ENCODE results near the gene POMGNT1.

POMGNT1 gene

GRCh38 chr1:46221749-46222148 lies 23.5 kb upstream of the POMGNT1 start:
- TF ChIP-seq, protein P1, sequence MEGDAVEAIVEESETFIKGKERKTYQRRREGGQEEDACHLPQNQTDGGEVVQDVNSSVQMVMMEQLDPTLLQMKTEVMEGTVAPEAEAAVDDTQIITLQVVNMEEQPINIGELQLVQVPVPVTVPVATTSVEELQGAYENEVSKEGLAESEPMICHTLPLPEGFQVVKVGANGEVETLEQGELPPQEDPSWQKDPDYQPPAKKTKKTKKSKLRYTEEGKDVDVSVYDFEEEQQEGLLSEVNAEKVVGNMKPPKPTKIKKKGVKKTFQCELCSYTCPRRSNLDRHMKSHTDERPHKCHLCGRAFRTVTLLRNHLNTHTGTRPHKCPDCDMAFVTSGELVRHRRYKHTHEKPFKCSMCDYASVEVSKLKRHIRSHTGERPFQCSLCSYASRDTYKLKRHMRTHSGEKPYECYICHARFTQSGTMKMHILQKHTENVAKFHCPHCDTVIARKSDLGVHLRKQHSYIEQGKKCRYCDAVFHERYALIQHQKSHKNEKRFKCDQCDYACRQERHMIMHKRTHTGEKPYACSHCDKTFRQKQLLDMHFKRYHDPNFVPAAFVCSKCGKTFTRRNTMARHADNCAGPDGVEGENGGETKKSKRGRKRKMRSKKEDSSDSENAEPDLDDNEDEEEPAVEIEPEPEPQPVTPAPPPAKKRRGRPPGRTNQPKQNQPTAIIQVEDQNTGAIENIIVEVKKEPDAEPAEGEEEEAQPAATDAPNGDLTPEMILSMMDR (IDR thresholded peaks at IDR 0.05; ENCODE audit: low read depth, low read length, missing control alignments), result no peak
- H3K36me3 ChIP-seq (replicated peaks), result no peaks in the 10 kb centered on the region
- H3K27ac ChIP-seq, result no peak overlapping the region
- in situ Hi-C loops (cut with HindIII; ENCODE audit: low pct_ligation_motif_present, low sequenced_read_pairs), result no loop called here
- H3K27me3 ChIP-seq (replicated peaks), result no peaks in the 10 kb centered on the region
- H3K4me3 ChIP-seq (ENCODE audit: low read depth, low read length), result no peak overlapping the region
- no peak for DNase-seq

DNA sequence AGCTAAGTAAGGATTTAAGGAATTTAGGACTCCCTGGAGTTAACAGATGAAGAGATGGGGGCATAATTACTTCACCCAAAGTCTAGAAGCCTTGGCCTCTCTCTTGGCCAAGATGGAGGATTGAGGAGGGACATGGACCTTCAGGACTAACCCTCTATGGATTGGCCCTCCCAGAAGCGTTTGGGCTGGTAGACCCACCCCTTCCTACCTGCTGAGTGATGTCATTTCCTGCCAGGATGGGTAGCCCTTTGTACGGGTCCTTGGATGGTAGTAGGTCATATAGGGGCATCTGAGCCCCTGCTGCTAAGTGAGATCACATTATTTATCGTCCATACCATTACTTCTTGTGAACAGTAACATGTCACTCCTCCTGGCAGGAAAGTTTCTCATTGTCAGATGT lies 22.6 kb upstream of the POMGNT1 start:
- Histone ChIP-seq H3K27me3 (replicated peaks) (no peaks in the 10 kb centered on the region), H3K36me3 (replicated peaks) (no peaks in the 10 kb centered on the region), H3K4me3 (ENCODE audit: low read depth, low read length) (no peak overlapping the region), H3K27ac (no peak overlapping the region)
- no peak for DNase-seq
- in situ Hi-C loops (cut with HindIII; ENCODE audit: low pct_ligation_motif_present, low sequenced_read_pairs), result no loop called here
- TF ChIP-seq, protein P1 (IDR thresholded peaks at IDR 0.05; ENCODE audit: low read depth, low read length, missing control alignments), result no peak

- no peak for DNase-seq
- Histone ChIP-seq H3K27me3 (replicated peaks) (no peaks in the 10 kb centered on the region), H3K36me3 (replicated peaks) (no peaks in the 10 kb centered on the region), H3K4me3 (ENCODE audit: low read depth, low read length) (no peak overlapping the region), H3K27ac (no peak overlapping the region)
- TF ChIP-seq, protein P1 (IDR thresholded peaks at IDR 0.05; ENCODE audit: low read depth, low read length, missing control alignments), result no peak
- in situ Hi-C loops (cut with HindIII; ENCODE audit: low pct_ligation_motif_present, low sequenced_read_pairs), result no loop called here
These were observed 21.6 kb upstream of the POMGNT1 start for GRCh38 chr1:46219551-46220520.

- DNase-seq, result no peak
- Histone ChIP-seq H3K36me3 (replicated peaks) (no peaks in the 10 kb centered on the region), H3K27ac (no peak overlapping the region), H3K4me3 (ENCODE audit: low read depth, low read length) (no peak overlapping the region), H3K27me3 (replicated peaks) (no peaks in the 10 kb centered on the region)
- in situ Hi-C loops (cut with HindIII; ENCODE audit: low pct_ligation_motif_present, low sequenced_read_pairs), result no loop called here
- TF ChIP-seq, protein P1 (IDR thresholded peaks at IDR 0.05; ENCODE audit: low read depth, low read length, missing control alignments), result no peak
These were observed 20.2 kb upstream of the POMGNT1 start for GRCh38 chr1:46218443-46218842.

DNA sequence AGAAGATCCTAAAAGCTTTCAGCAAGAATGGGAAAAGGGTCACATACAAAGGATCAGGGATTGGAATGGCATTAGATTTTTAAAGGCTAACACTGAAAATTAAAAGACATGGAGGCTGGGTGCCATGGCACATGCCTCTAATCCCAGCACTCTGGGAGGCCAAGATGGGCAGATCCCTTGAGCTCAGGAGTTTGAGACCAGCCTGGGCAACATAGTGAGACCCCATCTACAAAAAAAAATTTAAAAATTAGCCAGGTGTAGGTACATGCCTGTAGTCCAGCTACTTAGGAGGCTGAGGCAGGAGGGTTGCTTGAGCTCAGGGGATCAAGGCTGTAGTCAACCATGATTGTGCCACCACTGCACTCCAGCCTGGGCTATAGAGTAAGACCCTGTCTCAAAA lies 17.3 kb upstream of the POMGNT1 start:
- Histone ChIP-seq H3K27ac (no peak overlapping the region), H3K4me3 (ENCODE audit: low read depth, low read length) (no peak overlapping the region), H3K36me3 (replicated peaks) (no peaks in the 10 kb centered on the region), H3K27me3 (replicated peaks) (no peaks in the 10 kb centered on the region)
- TF ChIP-seq, protein P1 (IDR thresholded peaks at IDR 0.05; ENCODE audit: low read depth, low read length, missing control alignments), result no peak
- no peak for DNase-seq
- in situ Hi-C loops (cut with HindIII; ENCODE audit: low pct_ligation_motif_present, low sequenced_read_pairs), result no loop called here
